ENCODE results near the gene HYDIN.

HYDIN gene

DNA sequence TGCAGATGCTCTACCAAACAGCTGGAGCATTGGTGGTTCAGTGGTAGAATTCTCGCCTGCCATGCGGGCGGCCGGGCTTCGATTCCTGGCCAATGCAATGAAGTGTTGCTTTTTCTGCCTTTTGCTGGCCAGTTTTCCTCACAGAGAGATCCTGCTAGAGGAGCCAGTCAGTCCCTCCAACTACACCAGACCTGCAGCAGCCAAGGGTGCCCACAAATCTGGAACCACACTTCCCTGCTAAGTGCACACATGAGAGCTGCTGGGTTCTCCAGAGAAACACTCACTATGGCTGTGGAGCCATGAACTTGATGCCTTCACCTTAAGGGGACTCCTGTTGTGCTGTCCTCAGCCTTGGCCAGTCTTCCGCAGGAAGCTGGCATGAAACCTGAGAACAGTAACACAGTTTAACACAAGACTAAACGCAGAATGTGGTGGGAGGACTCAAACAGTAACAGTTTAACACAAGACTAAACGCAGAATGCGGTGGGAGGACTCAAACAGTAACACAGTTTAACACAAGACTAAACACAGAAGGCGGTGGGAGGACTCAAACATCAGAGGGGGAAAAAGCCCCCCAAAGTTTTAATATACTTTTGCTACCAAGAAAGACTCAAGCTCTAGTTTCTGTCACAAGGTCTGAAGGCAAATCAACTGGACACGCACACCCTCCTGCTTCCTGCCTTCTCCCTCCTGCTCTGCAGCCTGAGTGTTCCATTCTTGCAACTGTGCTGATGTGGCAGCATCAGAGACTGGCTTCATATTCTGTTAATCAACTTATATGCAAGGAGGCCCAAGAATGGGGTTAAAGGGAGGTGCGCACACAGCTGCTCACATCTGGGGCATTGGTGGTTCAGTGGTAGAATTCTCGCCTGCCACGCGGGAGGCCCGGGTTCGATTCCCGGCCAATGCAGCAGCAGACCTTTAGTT lies 441.6 kb downstream of the HYDIN start:
- peak; percentile 80 for DNase-seq (ENCODE audit: low read depth)

DNA sequence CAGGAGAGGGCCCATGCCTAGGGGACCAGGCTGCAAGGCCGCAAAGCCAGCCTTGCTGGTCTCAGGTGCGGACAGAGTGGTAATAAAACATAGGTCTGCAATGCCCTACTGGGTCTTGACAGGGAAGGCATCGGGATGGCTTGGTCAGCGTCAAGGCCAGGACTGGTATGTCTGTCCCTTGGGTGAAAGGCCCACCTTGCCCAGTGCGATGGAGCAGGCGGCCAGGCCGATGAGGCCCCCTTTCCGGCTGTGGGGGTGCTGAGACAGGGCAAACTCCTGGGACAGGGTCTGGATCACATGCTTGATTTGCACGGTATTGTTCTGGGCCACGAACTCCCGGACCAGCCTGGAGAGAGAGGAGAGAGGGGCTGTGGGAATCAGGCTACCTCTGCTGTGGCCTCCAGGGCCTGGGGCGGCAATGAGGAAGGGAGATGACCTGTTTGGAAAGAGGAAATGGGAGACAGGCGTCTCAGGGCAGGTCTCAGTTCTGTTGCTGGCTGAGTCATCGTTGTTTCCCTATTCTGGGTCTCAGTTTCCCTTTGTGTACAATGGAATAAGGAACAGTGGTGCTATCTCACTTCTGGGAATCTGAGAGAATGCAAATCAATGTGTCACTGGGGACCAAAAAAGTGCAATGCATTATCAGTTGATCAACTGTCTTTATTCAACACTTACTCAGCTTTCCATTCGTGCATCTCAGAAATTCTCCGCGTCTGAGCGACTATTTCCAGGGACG lies 444.3 kb downstream of the HYDIN start:
- no peak for DNase-seq (ENCODE audit: low read depth)

DNA sequence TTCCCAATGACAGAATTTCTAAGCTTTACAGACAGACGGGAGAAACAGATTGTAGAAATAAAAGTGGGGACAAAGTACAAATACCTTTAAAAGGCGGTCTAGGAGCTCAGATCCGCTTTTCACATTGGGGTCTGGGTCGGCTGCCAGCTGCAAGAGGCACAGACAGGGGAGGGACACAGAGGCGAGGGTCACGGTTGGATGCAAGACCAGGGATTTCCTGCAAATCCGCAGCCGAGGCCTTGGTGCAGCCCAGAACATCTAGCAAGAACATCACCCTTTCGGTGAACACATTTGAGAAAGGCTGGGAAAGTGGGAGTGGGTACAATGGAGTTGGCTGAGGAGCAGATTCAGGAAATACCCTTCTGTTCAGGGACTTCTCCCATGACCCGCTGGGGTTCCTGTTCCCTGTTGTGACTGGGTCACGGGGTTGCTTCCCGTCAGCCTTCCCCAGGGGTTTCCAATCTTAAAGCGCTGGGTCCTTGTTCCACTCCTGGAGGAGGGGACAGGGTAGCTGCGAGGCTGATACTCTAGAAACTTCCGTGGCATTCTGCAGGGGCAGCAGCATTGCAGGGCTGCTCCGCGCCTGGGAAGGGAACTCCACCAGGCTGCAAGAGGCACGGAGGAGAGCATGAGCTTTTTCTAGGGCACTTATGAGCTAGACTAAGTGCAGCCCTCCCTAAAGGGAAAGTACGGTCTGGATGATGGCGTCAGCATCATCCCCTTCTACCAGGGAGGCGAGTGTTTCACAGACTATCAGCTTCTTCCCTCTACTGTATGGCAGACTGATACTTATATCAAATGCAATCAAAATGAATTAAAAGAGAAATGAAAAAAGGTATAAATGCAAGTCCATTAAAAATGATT lies 445.6 kb downstream of the HYDIN start:
- DNase-seq (ENCODE audit: low read depth) = no peak

- DNase-seq (ENCODE audit: low read depth) = no peak
These were observed 448.3 kb downstream of the HYDIN start for GRCh38 chr16:70782237-70782636.

DNA sequence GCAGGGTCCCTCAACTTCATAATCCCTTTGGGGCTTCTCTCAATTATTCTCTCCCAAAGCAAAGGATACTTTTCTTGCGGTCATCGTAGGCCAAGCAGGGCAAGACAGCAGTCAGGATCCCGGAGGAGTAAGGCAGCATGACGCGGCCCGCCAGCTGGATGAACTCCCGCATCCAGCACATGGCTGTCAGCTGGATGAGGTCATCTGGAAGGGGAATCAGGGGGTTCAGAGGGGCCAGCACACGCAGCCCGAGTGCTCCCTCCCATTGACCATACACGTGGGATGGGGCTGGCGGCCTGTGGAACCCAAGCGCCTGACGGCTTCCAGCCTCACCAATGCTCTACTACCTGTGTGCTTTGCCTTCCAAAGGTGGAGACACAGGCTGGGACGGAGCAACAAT lies 448.7 kb downstream of the HYDIN start:
- DNase-seq (ENCODE audit: low read depth) = no peak

DNA sequence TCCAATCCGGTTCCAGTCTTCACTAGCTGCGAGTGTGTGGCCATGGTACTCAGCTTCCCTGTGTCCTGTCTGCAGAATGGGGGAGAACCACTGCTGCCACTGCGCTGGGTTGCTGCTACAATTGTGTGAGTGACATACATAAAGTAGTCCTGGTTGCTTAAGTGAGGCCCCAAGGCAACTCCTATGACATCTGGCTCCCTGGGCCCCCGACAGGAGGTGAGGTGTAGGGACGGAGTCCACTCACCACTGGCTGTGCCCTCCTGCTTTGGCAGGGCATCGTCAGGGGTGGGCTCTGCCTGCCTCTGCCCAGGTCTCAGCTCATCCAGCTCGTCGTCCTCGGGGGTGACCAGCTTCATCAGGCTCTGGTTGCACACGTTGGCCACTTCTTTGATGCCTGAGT lies 450.0 kb downstream of the HYDIN start:
- no peak for DNase-seq (ENCODE audit: low read depth)

GRCh38 chr16:70779361-70779760 lies 451.2 kb downstream of the HYDIN start:
- no peak for DNase-seq (ENCODE audit: low read depth)

DNA sequence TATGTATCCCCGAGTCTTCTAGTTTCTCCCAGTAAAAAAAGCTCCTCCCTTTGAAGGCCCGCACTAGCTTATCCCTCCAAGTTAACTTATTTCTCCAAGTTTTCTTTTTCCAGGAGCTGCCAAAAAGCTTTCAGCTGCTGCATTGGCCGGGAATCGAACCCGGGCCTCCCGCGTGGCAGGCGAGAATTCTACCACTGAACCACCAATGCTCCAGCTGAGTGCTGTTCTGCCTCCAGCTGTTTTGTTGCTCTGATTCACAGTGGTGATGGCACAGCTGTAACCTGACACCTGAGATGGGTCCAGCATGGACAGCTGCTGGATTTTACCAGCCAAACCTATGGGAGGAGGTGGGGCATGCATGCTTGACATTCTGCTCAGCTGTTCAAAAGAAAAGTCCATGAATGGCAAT lies 451.6 kb downstream of the HYDIN start:
- DNase-seq (ENCODE audit: low read depth) = peak; percentile 88

DNA sequence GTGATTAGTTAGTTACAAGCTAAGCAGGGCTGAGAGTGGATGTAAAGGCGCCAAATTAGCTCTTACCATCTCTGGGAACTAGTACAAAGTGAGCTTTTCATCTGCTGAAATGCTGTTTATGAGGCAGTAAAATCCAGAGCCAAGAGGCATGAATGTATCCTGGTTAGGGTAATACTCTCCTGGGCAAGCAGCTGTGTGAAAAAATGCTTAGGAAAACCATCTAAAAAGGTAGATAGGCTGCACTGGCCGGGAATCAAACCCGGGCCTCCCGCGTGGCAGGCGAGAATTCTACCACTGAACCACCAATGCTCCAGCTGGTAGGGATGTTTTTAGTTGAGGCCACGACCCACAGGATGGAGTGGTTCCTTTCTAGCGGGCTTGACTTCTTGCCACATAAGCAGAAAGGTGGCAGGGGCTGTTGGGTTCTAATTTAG lies 452.5 kb downstream of the HYDIN start:
- peak; percentile 56 for DNase-seq (ENCODE audit: low read depth)

DNA sequence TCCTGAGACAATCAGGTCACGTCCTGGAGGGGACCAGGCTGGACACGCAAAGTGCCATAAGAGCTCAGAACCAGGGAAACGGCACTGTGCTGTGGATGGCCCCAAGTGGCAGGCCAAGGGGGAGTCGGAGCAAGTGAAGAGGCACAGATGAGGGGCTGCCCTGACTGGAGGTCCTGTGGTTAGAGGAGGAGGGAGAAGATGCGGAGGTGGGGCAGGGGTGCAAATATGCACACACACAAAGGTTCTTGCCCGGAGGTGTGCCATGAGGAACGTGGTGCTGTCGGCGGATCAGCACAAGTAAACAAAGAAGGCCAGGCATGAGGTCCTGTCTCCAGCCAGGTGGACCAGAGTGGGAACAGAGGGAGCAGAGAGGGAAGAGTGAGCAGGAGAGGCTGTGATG lies 453.0 kb downstream of the HYDIN start:
- DNase-seq (ENCODE audit: low read depth) = no peak

- DNase-seq (ENCODE audit: low read depth) = no peak
These were observed 455.1 kb downstream of the HYDIN start for GRCh38 chr16:70775399-70775798.

- DNase-seq (ENCODE audit: low read depth) = no peak
These were observed 456.3 kb downstream of the HYDIN start for GRCh38 chr16:70774261-70774660.

GRCh38 chr16:70772493-70772892 lies 458.0 kb downstream of the HYDIN start:
- no peak for DNase-seq (ENCODE audit: low read depth)

- no peak for DNase-seq (ENCODE audit: low read depth)
These were observed 459.6 kb downstream of the HYDIN start for GRCh38 chr16:70770626-70771552.

- no peak for DNase-seq (ENCODE audit: low read depth)
These were observed 460.3 kb downstream of the HYDIN start for GRCh38 chr16:70770291-70770625.

GRCh38 chr16:70769761-70770160 lies 460.8 kb downstream of the HYDIN start:
- DNase-seq (ENCODE audit: low read depth) = no peak

- DNase-seq (ENCODE audit: low read depth) = no peak
These were observed 461.4 kb downstream of the HYDIN start for GRCh38 chr16:70769131-70769530.

DNA sequence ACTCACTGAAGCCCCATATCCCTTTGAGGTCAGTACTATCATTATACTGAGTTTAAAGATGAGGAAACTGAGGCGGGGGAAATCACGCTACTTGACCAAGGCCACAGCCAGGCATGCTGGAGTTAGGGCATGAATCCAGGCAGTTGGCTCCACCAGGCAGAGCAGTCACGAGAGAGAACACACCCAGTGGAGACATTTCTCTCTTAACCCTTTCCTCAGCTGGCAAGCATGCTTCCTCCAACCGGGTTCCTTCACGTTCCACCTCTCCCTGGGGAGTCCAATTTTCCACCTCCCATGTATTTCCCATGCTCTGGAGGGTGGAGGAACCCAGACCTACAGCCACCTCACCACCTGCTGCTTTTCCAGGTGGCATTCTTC lies 462.3 kb downstream of the HYDIN start:
- DNase-seq (ENCODE audit: low read depth) = no peak

DNA sequence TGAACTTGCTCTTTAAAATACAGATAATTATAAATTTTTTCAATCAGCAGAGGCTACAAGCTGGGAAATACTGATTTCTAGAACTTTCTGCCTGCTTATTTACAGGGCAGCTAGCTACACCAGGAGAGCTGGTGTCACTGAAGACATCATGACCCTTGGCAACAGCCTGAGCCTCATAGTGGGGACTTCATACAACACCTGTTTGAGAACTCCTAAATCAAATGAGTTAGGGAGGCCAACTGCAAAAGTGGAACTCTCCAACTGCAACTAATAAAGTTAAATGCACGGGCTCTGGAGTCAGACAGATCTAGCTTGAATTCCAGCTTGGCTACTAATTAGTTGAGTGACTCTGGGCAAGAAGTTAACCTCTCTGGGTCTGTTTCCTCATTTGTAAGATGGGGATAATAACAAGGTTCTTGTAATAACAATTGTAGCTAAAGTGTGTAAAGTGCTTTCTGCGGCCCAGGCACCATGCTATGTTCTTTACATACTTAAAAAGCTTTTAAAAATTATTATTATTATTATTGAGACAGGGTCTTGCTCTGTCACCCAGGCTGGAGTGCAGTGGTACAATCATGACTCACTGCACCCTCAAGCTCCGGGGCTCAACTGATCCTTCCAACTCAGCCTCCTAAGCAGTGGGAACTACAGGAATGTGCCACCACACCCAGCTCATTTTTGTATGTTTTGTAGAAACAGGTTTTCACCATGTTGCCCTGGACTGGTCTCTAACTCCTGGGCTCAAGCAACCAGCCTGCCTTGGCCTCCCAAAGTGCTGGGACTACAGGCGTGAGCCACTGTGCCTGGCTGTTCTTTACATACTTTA lies 462.9 kb downstream of the HYDIN start:
- no peak for DNase-seq (ENCODE audit: low read depth)

DNA sequence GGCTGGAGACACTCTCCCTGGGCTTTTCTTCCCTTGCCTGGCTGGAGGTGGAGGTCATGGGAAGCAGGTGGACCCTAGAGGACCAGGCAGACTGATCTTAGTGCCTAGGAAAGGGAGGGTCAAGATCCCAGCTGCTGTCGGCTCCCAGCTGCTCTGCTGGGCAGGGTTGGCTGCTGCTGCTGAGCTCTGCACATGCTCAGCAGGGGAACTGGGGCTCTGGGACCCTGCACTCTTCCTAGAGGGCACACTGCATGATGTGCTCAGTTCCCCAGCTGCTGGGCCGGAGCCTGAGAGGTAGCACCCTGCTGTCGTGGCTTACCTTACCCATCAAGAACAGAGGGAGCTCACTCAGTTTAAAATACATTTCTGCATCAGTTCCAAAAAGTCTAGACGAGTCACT lies 463.9 kb downstream of the HYDIN start:
- no peak for DNase-seq (ENCODE audit: low read depth)

Data from fibroblast of the conjunctiva (primary cell).